ENCODE data around the gene HIPK4.
"Not testable (repeated sequence)": the region's sequence is repeated elsewhere in the genome, so short reads cannot be mapped to it uniquely, and the experiment has no call there.

Gene HIPK4

GRCh38 chr19:40390084-40390742 lies at the start of gene HIPK4:
TSS of gene HIPK4 (minus strand) at chr19:40390181. CDS start at chr19:40389902, 279 bp downstream.
- no peak for DNase-seq

GRCh38 chr19:40438284-40438683 lies 48.3 kb upstream of the HIPK4 start:
- DNase-seq = no peak

- DNase-seq = peak; percentile 46
Observed at GRCh38 chr19:40433391-40434216, 43.6 kb upstream of the HIPK4 start.

GRCh38 chr19:40432760-40433159 lies 42.8 kb upstream of the HIPK4 start:
- not testable (repeated sequence) for DNase-seq

- no peak for DNase-seq
Observed at GRCh38 chr19:40431698-40432097, 41.7 kb upstream of the HIPK4 start.

- not testable (repeated sequence) for DNase-seq
Observed at GRCh38 chr19:40430242-40430641, 40.3 kb upstream of the HIPK4 start.

- DNase-seq = not testable (repeated sequence)
Observed at GRCh38 chr19:40428197-40428596, 38.2 kb upstream of the HIPK4 start.

GRCh38 chr19:40425450-40426287 lies 35.7 kb upstream of the HIPK4 start, which contains the start of gene SERTAD1:
TSS of gene SERTAD1 (minus strand) at chr19:40425992. CDS start at chr19:40423546, 2,446 bp downstream.
- peak; percentile 100 for DNase-seq

GRCh38 chr19:40424637-40425449 lies 34.9 kb upstream of the HIPK4 start:
- no peak for DNase-seq

GRCh38 chr19:40423938-40424337 lies 34.0 kb upstream of the HIPK4 start:
- DNase-seq = no peak

GRCh38 chr19:40422748-40423566 lies 33.0 kb upstream of the HIPK4 start:
- no peak for DNase-seq

GRCh38 chr19:40421993-40422747 lies 32.2 kb upstream of the HIPK4 start:
- DNase-seq = no peak

GRCh38 chr19:40420766-40421765 lies 31.1 kb upstream of the HIPK4 start:
- DNase-seq = peak; percentile 73

GRCh38 chr19:40420451-40420765 lies 30.4 kb upstream of the HIPK4 start:
- DNase-seq = no peak

GRCh38 chr19:40419780-40420179 lies 29.8 kb upstream of the HIPK4 start:
- no peak for DNase-seq

- DNase-seq = no peak
Observed at GRCh38 chr19:40419066-40419612, 29.2 kb upstream of the HIPK4 start.

GRCh38 chr19:40418040-40418439 lies 28.1 kb upstream of the HIPK4 start:
- DNase-seq = no peak

- no peak for DNase-seq
Observed at GRCh38 chr19:40417643-40417981, 27.6 kb upstream of the HIPK4 start.

GRCh38 chr19:40416918-40417642 lies 27.1 kb upstream of the HIPK4 start:
- no peak for DNase-seq

Measured in activated CD8-positive, alpha-beta memory T cell treated with anti-CD3 and anti-CD28 coated beads, Interleukin-2, amount 50 U/mL, for 4 hours (primary cell).